GM12878 (cell line): ENCODE data around the gene ARL6.

Experiments used
- CHD2 ChIP-seq: IDR thresholded peaks from 2 replicates; pipeline ENCODE4 v1.6.1; 2011; ENCODE audit warnings: low read depth, low read length, improper control_type of control experiment, borderline replicate concordance
- FOXM1 ChIP-seq: IDR thresholded peaks from 2 replicates; pipeline ENCODE4 v1.6.1; 2012; ENCODE audit warnings: low read depth, mild to moderate bottlenecking, inconsistent platforms, low read length, moderate library complexity
- JUNB ChIP-seq: IDR thresholded peaks from 2 replicates; pipeline ENCODE4 v1.6.1; 2016; ENCODE audit warnings: antibody characterized with exemption, mild to moderate bottlenecking
- NFYB ChIP-seq: IDR thresholded peaks from 2 replicates; pipeline ENCODE4 v1.6.1; 2011; ENCODE audit warnings: low read depth, mild to moderate bottlenecking, low read length, improper control_type of control experiment, moderate library complexity; ENCODE audit not compliant: insufficient read depth
- SP1 ChIP-seq: IDR thresholded peaks from one replicate; pipeline ENCODE4 v1.6.1; 2011; ENCODE audit warnings: low read depth, low read length
- TF ChIP-seq, protein P1 (sequence below): IDR thresholded peaks from 2 replicates; pipeline ENCODE4 v1.6.1; 2012; ENCODE audit warnings: low read depth, low read length, improper control_type of control experiment
- TF ChIP-seq, protein P2 (sequence below): fragments of 450-650 bp; IDR thresholded peaks from 2 replicates; pipeline ENCODE4 v1.6.1; 2017; ENCODE audit warnings: mild to moderate bottlenecking
- TF ChIP-seq, protein P3 (sequence below): IDR thresholded peaks from 2 replicates; pipeline ENCODE4 v1.6.1; 2011; ENCODE audit warnings: low read depth, mild to moderate bottlenecking, low read length, moderate library complexity, borderline replicate concordance; ENCODE audit errors: extremely low read depth

DNA sequence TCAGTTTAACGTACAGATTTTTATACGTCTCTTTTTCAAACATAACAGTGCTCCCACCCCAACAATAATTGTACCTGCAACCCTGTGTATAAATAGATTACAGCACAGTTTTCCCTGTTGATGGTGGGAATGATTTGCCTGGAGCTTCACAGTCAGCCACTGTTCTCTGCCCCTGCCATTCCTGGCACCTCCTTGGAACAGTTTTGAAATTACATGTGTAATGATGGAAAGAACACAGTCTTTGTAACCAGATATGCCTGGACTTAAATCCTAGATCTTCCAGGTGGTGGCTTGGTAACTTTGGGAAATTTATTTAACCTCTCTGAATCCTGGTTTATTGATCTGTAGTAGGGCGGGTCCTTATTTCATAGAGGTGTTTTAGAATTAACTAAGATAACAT lies 84.2 kb downstream of the ARL6 start:
- TF ChIP-seq, protein P1, sequence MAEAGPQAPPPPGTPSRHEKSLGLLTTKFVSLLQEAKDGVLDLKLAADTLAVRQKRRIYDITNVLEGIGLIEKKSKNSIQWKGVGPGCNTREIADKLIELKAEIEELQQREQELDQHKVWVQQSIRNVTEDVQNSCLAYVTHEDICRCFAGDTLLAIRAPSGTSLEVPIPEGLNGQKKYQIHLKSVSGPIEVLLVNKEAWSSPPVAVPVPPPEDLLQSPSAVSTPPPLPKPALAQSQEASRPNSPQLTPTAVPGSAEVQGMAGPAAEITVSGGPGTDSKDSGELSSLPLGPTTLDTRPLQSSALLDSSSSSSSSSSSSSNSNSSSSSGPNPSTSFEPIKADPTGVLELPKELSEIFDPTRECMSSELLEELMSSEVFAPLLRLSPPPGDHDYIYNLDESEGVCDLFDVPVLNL, result no peak
- no peak for TF ChIP-seq FOXM1
- no peak for TF ChIP-seq JUNB
- TF ChIP-seq, protein P2, sequence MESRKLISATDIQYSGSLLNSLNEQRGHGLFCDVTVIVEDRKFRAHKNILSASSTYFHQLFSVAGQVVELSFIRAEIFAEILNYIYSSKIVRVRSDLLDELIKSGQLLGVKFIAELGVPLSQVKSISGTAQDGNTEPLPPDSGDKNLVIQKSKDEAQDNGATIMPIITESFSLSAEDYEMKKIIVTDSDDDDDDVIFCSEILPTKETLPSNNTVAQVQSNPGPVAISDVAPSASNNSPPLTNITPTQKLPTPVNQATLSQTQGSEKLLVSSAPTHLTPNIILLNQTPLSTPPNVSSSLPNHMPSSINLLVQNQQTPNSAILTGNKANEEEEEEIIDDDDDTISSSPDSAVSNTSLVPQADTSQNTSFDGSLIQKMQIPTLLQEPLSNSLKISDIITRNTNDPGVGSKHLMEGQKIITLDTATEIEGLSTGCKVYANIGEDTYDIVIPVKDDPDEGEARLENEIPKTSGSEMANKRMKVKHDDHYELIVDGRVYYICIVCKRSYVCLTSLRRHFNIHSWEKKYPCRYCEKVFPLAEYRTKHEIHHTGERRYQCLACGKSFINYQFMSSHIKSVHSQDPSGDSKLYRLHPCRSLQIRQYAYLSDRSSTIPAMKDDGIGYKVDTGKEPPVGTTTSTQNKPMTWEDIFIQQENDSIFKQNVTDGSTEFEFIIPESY, result no peak
- TF ChIP-seq CHD2, result no peak
- TF ChIP-seq NFYB, result no peak
- TF ChIP-seq, protein P3, sequence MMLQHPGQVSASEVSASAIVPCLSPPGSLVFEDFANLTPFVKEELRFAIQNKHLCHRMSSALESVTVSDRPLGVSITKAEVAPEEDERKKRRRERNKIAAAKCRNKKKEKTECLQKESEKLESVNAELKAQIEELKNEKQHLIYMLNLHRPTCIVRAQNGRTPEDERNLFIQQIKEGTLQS, result no peak
- no peak for TF ChIP-seq SP1
